HepG2 (cell line): Measurements from ENCODE around the gene MBD5.

Experiments used
- CHCHD3 ChIP-seq: sonication (generic); formaldehyde crosslinking; IDR thresholded peaks from 2 replicates; pipeline ENCODE4 v1.8.0; 2022; ENCODE audit warnings: mild to moderate bottlenecking, missing genetic modification reagents, moderate library complexity
- NR2C2 ChIP-seq: sonication (generic); formaldehyde crosslinking; IDR thresholded peaks from 2 replicates; pipeline ENCODE4 v1.4.0; 2020; ENCODE audit warnings: missing genetic modification reagents, mild to moderate bottlenecking, moderate library complexity, borderline replicate concordance
- POLR2A ChIP-seq, 2 experiments: IDR thresholded peaks; 2 replicates each; pipeline ENCODE4 v1.6.1; 2011; ENCODE audit warnings: low read depth in 2 of 2, low read length in 2 of 2, mild to moderate bottlenecking in 1 of 2, moderate library complexity in 1 of 2; ENCODE audit not compliant: insufficient read depth in 1 of 2
- RBM22 ChIP-seq: fragments of 200-400 bp; formaldehyde crosslinking; optimal IDR thresholded peaks from 2 replicates; pipeline ENCODE3; 2017; ENCODE audit warnings: mild to moderate bottlenecking, low read length, moderate library complexity
- RNF2 ChIP-seq: fragments of 450-650 bp; conservative IDR thresholded peaks from 2 replicates; pipeline ENCODE4 v1.6.1; 2016; ENCODE audit warnings: low read depth
- RXRA ChIP-seq: sonication (generic); formaldehyde crosslinking; IDR thresholded peaks from 2 replicates; pipeline ENCODE4 v1.5.1; 2020; ENCODE audit warnings: missing genetic modification reagents
- SUZ12 ChIP-seq: fragments of 150-350 bp; IDR thresholded peaks from 2 replicates; pipeline ENCODE4 v1.6.1; 2014; ENCODE audit warnings: low read depth, low read length
- TRIM24 ChIP-seq: sonication (generic); formaldehyde crosslinking; IDR thresholded peaks from 2 replicates; pipeline ENCODE4 v1.8.0; 2022; ENCODE audit warnings: mild to moderate bottlenecking, missing genetic modification reagents
- ZNF10 ChIP-seq: sonication (generic); formaldehyde crosslinking; IDR thresholded peaks from 2 replicates; pipeline ENCODE4 v1.4.0; 2020; ENCODE audit warnings: mild to moderate bottlenecking, low read depth, missing genetic modification reagents, borderline replicate concordance
- ZNF235 ChIP-seq: sonication (generic); formaldehyde crosslinking; IDR thresholded peaks from 2 replicates; pipeline ENCODE4 v1.8.1; 2023; ENCODE audit warnings: mild to moderate bottlenecking, missing genetic modification reagents, borderline replicate concordance
- ZNF713 ChIP-seq: sonication (generic); formaldehyde crosslinking; IDR thresholded peaks from 2 replicates; pipeline ENCODE4 v1.4.0; 2020; ENCODE audit warnings: mild to moderate bottlenecking, missing genetic modification reagents
- TF ChIP-seq, protein P1 (sequence below): sonication (generic); formaldehyde crosslinking; IDR thresholded peaks from 2 replicates; pipeline ENCODE4 v1.4.0; 2020; ENCODE audit warnings: missing genetic modification reagents, borderline replicate concordance
- TF ChIP-seq, protein P2 (sequence below): sonication (generic); formaldehyde crosslinking; IDR thresholded peaks from 2 replicates; pipeline ENCODE4 v1.5.0; 2020; ENCODE audit warnings: mild to moderate bottlenecking, missing genetic modification reagents, moderate library complexity

GRCh38 chr2:148484066-148484465 is 463.2 kb downstream of the MBD5 start:
- TF ChIP-seq RBM22 (no peak), CHCHD3 (CRISPR knock-in tag) (no peak), ZNF235 (no peak), TRIM24 (no peak), ZNF713 (no peak), RNF2 (no peak), ZNF10 (CRISPR knock-in tag) (no peak), SUZ12 (no peak), POLR2A (IDR thresholded peaks at IDR 0.05; ENCODE audit: insufficient read depth in 1 of 2, low read depth in 2 of 2, low read length in 2 of 2) (no peak), NR2C2 (CRISPR knock-in tag) (no peak), RXRA (CRISPR knock-in tag) (no peak)
- TF ChIP-seq, protein P1, sequence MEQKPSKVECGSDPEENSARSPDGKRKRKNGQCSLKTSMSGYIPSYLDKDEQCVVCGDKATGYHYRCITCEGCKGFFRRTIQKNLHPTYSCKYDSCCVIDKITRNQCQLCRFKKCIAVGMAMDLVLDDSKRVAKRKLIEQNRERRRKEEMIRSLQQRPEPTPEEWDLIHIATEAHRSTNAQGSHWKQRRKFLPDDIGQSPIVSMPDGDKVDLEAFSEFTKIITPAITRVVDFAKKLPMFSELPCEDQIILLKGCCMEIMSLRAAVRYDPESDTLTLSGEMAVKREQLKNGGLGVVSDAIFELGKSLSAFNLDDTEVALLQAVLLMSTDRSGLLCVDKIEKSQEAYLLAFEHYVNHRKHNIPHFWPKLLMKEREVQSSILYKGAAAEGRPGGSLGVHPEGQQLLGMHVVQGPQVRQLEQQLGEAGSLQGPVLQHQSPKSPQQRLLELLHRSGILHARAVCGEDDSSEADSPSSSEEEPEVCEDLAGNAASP: no peak
- TF ChIP-seq, protein P2, sequence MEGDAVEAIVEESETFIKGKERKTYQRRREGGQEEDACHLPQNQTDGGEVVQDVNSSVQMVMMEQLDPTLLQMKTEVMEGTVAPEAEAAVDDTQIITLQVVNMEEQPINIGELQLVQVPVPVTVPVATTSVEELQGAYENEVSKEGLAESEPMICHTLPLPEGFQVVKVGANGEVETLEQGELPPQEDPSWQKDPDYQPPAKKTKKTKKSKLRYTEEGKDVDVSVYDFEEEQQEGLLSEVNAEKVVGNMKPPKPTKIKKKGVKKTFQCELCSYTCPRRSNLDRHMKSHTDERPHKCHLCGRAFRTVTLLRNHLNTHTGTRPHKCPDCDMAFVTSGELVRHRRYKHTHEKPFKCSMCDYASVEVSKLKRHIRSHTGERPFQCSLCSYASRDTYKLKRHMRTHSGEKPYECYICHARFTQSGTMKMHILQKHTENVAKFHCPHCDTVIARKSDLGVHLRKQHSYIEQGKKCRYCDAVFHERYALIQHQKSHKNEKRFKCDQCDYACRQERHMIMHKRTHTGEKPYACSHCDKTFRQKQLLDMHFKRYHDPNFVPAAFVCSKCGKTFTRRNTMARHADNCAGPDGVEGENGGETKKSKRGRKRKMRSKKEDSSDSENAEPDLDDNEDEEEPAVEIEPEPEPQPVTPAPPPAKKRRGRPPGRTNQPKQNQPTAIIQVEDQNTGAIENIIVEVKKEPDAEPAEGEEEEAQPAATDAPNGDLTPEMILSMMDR (CRISPR knock-in tag): no peak
